Measurements from ENCODE around the gene TMEM132C. TPM values are rescaled to one million over a fixed set of nuclear protein-coding genes. Genes with fewer than 3 reads are reported as not detected.
A peak's percentile ranks its signal among the peaks of the same experiment; 100 is the strongest.

TMEM132C gene
- total RNA-seq, 4 donors from 2014 or later = 2.4 to 5.5 (median 3.3) TPM

- Histone ChIP-seq H3K4me1 (no peaks in the 10 kb centered on the region), H3K27ac (no peak overlapping the region), H3K36me3 (no peaks in the 10 kb centered on the region), H3K27me3 (peaks cover 17% of the 10 kb centered on the region), H3K4me3 (no peak overlapping the region), H3K9me3 (no peaks in the 10 kb centered on the region)
- 40 to 72% methylated on average over 2 to 6 of the region's 8 CpGs for WGBS, 2 donors (ENCODE audit: low coverage in 1 of 2)
- no peak for ATAC-seq
- TF ChIP-seq CTCF (IDR thresholded peaks at IDR 0.05) = no peak
- TF ChIP-seq EP300 (IDR thresholded peaks at IDR 0.05) = no peak
- TF ChIP-seq POLR2AphosphoS5 (IDR thresholded peaks at IDR 0.05) = no peak
- no peak for TF ChIP-seq POLR2A (IDR thresholded peaks at IDR 0.05)
These were observed 462.7 kb downstream of the TMEM132C start for GRCh38 chr12:128729628-128730121.

- Histone ChIP-seq H3K9me3 (no peaks in the 10 kb centered on the region), H3K27me3 (peaks cover 20% of the 10 kb centered on the region), H3K4me1 (no peaks in the 10 kb centered on the region), H3K27ac (no peak overlapping the region), H3K4me3 (no peak overlapping the region), H3K36me3 (no peaks in the 10 kb centered on the region)
- WGBS, 2 donors (ENCODE audit: low coverage in 1 of 2) = 11 to 13% methylated on average over 4 to 5 of the region's 5 CpGs
- TF ChIP-seq POLR2A (IDR thresholded peaks at IDR 0.05) = no peak
- no peak for TF ChIP-seq CTCF (IDR thresholded peaks at IDR 0.05)
- ATAC-seq = no peak
These were observed 467.4 kb downstream of the TMEM132C start for GRCh38 chr12:128734371-128734770.

GRCh38 chr12:128737292-128737966, 470.5 kb downstream of the TMEM132C start:
- no peak for ATAC-seq
- H3K4me1 ChIP-seq = no peaks in the 10 kb centered on the region
- no peaks in the 10 kb centered on the region for H3K36me3 ChIP-seq
- 77 to 85% methylated on average over 3 of the region's 3 CpGs for WGBS, 2 donors (ENCODE audit: low coverage in 1 of 2)
- no peak overlapping the region for H3K27ac ChIP-seq
- TF ChIP-seq POLR2A (IDR thresholded peaks at IDR 0.05) (no peak), POLR2AphosphoS5 (IDR thresholded peaks at IDR 0.05) (no peak), EP300 (IDR thresholded peaks at IDR 0.05) (no peak), CTCF (IDR thresholded peaks at IDR 0.05) (no peak)
- no peak overlapping the region for H3K4me3 ChIP-seq
- peaks cover 14% of the 10 kb centered on the region for H3K27me3 ChIP-seq
- no peaks in the 10 kb centered on the region for H3K9me3 ChIP-seq

GRCh38 chr12:128743916-128744315, 476.9 kb downstream of the TMEM132C start:
- peak overlapping the region in 2 of 4 donors; percentile 32 to 42 for H3K27ac ChIP-seq
- ATAC-seq = no peak
- TF ChIP-seq EP300 (IDR thresholded peaks at IDR 0.05) = no peak
- no peak for TF ChIP-seq CTCF (IDR thresholded peaks at IDR 0.05)
- no peak for TF ChIP-seq POLR2AphosphoS5 (IDR thresholded peaks at IDR 0.05)
- TF ChIP-seq POLR2A (IDR thresholded peaks at IDR 0.05) = no peak

More at GRCh38 chr12:128743916-128744315, 476.9 kb downstream of the TMEM132C start:
- WGBS, 2 donors (ENCODE audit: low coverage in 1 of 2) = 66 to 80% methylated on average over 4 to 7 of the region's 7 CpGs
- H3K27me3 ChIP-seq = no peaks in the 10 kb centered on the region
- peaks cover 0 to 10% (median 0%) of the 10 kb centered on the region in 3 donors for H3K4me1 ChIP-seq
- no peaks in the 10 kb centered on the region for H3K9me3 ChIP-seq
- H3K4me3 ChIP-seq = no peak overlapping the region
- H3K36me3 ChIP-seq = no peaks in the 10 kb centered on the region
